Activated T-cell treated with anti-CD3 and anti-CD28 coated beads, Interleukin-2, amount 50 U/mL, for 4 hours (primary cell): Measurements from ENCODE around the gene MRTFA. TPM values are rescaled to one million over a fixed set of nuclear protein-coding genes. Genes with fewer than 3 reads are reported as not detected.

Source experiments
- ATAC-seq, 2 donors: fragments of 200-7000 bp; cut with Tn5 transposase; one replicate each; pipeline ENCODE4 v1.10.0; 2021
- DNase-seq: peaks from one replicate; pipeline ENCODE4 v3.0.0-alpha.2; 2020
- H3K27me3 Mint-ChIP-seq: one replicate; pipeline ENCODE4 v1.8.0; 2021; ENCODE audit warnings: low read depth, mixed read lengths
- H3K36me3 Mint-ChIP-seq: one replicate; pipeline ENCODE4 v1.8.0; 2022; ENCODE audit warnings: mixed read lengths; ENCODE audit not compliant: insufficient read depth
- H3K4me1 Mint-ChIP-seq: one replicate; pipeline ENCODE4 v1.8.0; 2021; ENCODE audit warnings: low read depth, mixed read lengths
- H3K4me3 Mint-ChIP-seq: one replicate; pipeline ENCODE4 v1.8.0; 2021; ENCODE audit warnings: mild to moderate bottlenecking, moderate library complexity, mixed read lengths
- H3K9me3 Mint-ChIP-seq: one replicate; pipeline ENCODE4 v1.8.0; 2021; ENCODE audit warnings: mixed read lengths
- total RNA-seq, 3 donors: library from RNA; stranded (reverse); gene quantifications; one replicate each; pipeline ENCODE4 v1.2.1, GENCODE V29; 2021

MRTFA gene
- total RNA-seq, 3 donors from 2014 or later: 35.3 to 42.2 (median 38.2) TPM

DNA sequence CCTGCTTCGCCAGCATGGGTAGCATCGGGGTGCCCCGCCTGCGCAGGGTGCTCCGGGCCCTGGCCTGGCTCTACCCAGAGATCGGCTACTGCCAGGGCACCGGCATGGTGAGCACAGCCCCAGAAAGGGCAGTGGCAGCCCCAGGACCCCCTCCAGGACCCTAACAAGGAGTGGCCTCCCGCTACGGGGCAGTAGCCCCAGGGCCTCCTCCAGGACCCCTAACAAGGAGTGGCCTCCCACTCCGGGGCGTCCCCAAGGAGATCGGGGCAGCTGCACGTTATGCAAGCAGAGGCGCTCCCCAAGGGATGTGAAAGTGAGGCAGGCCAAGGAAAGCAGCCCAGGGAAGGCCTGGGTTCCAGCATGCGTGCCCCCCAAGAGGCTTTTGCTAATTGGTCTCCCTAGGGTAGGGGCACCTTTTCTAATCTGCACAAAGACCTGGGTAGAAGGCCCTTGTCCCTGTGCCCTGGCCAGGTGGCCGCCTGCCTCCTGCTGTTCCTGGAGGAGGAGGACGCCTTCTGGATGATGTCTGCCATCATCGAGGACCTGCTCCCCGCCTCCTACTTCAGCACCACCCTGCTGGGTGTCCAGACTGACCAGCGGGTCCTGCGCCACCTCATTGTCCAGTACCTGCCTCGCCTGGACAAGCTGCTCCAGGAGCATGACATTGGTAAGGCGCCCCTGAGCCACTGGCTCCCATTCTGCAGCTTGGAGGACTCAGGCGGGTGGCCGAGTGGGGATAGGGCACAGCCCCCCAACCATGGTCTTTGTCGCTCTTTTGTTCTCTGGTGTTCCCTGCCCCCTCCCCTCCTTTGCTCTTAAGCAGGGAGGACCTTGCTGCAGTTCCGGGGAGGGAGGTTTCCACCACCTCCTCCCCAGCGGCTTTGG, 231.1 kb downstream of the MRTFA start:
- H3K4me3 Mint-ChIP-seq: no peak overlapping the region
- no peak for ATAC-seq
- peaks cover 20% of the 10 kb centered on the region for H3K36me3 Mint-ChIP-seq
- H3K27me3 Mint-ChIP-seq: no peaks in the 10 kb centered on the region
- H3K9me3 Mint-ChIP-seq: no peaks in the 10 kb centered on the region
- DNase-seq: no peak
- peaks cover 34% of the 10 kb centered on the region for H3K4me1 Mint-ChIP-seq

DNA sequence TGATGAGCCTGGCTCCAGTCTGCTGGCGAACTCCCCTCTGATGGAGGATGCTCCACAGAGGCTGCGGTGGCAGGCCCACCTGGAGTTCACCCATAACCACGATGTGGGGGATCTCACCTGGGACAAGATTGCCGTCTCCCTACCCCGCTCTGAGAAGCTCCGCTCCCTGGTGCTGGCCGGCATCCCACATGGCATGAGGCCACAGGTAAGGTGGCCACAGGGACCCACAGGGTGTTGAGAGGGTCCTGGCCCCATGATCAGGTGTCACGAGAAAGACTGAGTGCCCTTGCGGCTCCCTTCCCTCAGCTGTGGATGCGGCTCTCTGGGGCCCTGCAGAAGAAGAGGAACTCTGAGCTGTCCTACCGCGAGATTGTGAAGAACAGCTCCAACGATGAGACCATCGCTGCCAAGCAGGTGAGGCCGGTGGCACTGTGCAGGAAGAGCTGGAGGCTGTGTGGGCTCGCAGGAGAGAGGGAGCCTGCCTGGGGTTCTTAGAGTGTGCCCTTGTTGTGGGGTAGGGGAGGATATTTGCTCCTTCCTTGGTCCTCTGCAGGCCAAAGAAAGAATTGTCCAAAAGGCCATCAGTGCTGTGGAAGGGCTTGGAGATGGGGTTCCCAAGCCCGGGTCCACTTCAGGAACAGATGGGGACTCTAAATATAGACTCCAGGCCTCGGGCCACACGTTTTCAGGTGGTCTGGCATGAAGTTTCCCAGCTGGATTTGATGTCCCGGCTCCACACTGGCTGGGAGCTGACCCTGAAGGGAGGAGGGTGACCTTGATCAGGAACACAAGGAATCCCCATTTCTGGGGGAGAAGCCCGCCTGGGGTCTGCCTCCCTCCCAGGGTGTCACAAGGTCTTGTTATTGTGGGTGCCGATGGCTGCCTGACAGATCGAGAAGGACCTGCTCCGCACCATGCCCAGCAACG, 232.0 kb downstream of the MRTFA start:
- no peak overlapping the region for H3K4me3 Mint-ChIP-seq
- no peaks in the 10 kb centered on the region for H3K27me3 Mint-ChIP-seq
- H3K36me3 Mint-ChIP-seq: peaks cover 20% of the 10 kb centered on the region
- no peaks in the 10 kb centered on the region for H3K9me3 Mint-ChIP-seq
- DNase-seq (no peak), ATAC-seq (no peak)
- H3K4me1 Mint-ChIP-seq: peaks cover 43% of the 10 kb centered on the region

- Mint-ChIP-seq H3K36me3 (peaks cover 17% of the 10 kb centered on the region), H3K4me3 (no peak overlapping the region), H3K4me1 (peaks cover 49% of the 10 kb centered on the region), H3K9me3 (no peaks in the 10 kb centered on the region), H3K27me3 (no peaks in the 10 kb centered on the region)
- DNase-seq (no peak), ATAC-seq (no peak)
Observed at GRCh38 chr22:40403651-40404050, 232.9 kb downstream of the MRTFA start.

GRCh38 chr22:40403141-40403540, 233.4 kb downstream of the MRTFA start:
- no peak for ATAC-seq
- Mint-ChIP-seq H3K36me3 (peaks cover 17% of the 10 kb centered on the region), H3K4me3 (no peak overlapping the region), H3K4me1 (peaks cover 54% of the 10 kb centered on the region), H3K9me3 (no peaks in the 10 kb centered on the region), H3K27me3 (no peaks in the 10 kb centered on the region)
- DNase-seq: no peak

GRCh38 chr22:40401981-40402406, 234.5 kb downstream of the MRTFA start:
- Mint-ChIP-seq H3K9me3 (no peaks in the 10 kb centered on the region), H3K27me3 (no peaks in the 10 kb centered on the region), H3K4me1 (peaks cover 61% of the 10 kb centered on the region), H3K4me3 (peak overlapping the region; percentile 56), H3K36me3 (peaks cover 17% of the 10 kb centered on the region)
- ATAC-seq: peak; percentile 52 to 67
- DNase-seq: no peak

- peaks cover 15% of the 10 kb centered on the region for H3K36me3 Mint-ChIP-seq
- ATAC-seq (peak; percentile 85 to 88), DNase-seq (peak; percentile 51)
- H3K4me1 Mint-ChIP-seq: peaks cover 64% of the 10 kb centered on the region
- peak overlapping the region; percentile 56 for H3K4me3 Mint-ChIP-seq
- H3K27me3 Mint-ChIP-seq: no peaks in the 10 kb centered on the region
- H3K9me3 Mint-ChIP-seq: no peaks in the 10 kb centered on the region
Observed at GRCh38 chr22:40401532-40401931, 235.0 kb downstream of the MRTFA start.

GRCh38 chr22:40400159-40400558, 236.4 kb downstream of the MRTFA start:
- H3K9me3 Mint-ChIP-seq: no peaks in the 10 kb centered on the region
- H3K4me3 Mint-ChIP-seq: no peak overlapping the region
- peaks cover 19% of the 10 kb centered on the region for H3K36me3 Mint-ChIP-seq
- ATAC-seq (no peak), DNase-seq (no peak)
- peaks cover 75% of the 10 kb centered on the region for H3K4me1 Mint-ChIP-seq
- H3K27me3 Mint-ChIP-seq: no peaks in the 10 kb centered on the region

GRCh38 chr22:40399621-40400020, 236.9 kb downstream of the MRTFA start:
- peaks cover 80% of the 10 kb centered on the region for H3K4me1 Mint-ChIP-seq
- no peak overlapping the region for H3K4me3 Mint-ChIP-seq
- no peak for DNase-seq
- H3K9me3 Mint-ChIP-seq: no peaks in the 10 kb centered on the region
- no peaks in the 10 kb centered on the region for H3K27me3 Mint-ChIP-seq
- peaks cover 19% of the 10 kb centered on the region for H3K36me3 Mint-ChIP-seq
- ATAC-seq: no peak

DNA sequence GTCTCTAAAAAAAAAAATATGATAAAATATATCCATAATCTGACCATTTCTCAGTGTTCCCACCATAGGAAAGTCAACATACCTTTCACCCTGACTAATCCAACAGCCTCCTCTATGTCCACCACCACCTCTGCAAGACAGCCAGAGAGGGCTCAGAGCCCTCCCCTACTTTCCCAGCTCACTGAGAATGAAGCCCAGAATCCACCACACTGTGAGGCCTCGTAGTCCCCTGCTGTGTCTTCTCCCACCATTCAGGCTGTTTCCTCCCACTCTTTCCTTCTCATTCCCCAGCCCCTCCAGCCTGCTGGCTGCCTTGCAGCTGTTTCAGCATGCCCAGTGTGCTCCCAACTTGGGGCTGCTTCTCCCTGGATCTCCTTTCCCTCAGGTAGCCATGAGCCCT, 239.1 kb downstream of the MRTFA start:
- Mint-ChIP-seq H3K4me1 (peaks cover 74% of the 10 kb centered on the region), H3K27me3 (no peaks in the 10 kb centered on the region), H3K4me3 (no peak overlapping the region), H3K9me3 (no peaks in the 10 kb centered on the region), H3K36me3 (peaks cover 9% of the 10 kb centered on the region)
- DNase-seq (no peak), ATAC-seq (no peak)

DNA sequence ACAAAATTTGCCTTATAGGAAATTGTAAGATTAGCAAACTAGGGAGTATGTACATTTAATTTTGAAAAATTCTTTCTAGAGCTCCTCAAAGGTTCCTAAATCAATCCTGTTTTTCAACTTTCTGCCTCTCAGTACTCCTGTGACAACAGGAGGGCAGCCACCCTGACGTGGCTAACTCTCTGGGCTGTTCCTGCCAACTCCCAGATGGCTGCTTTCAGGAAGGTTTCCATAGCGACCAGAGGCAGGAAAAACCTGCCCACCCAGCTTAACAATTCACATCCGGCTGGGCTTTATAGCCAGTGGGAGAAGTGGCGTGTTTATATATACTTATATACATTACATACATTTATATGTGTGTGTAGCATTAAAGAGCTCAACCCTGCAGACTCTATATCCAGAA, 239.6 kb downstream of the MRTFA start:
- peaks cover 74% of the 10 kb centered on the region for H3K4me1 Mint-ChIP-seq
- DNase-seq: no peak
- H3K9me3 Mint-ChIP-seq: no peaks in the 10 kb centered on the region
- H3K36me3 Mint-ChIP-seq: peaks cover 5% of the 10 kb centered on the region
- ATAC-seq: no peak
- no peaks in the 10 kb centered on the region for H3K27me3 Mint-ChIP-seq
- no peak overlapping the region for H3K4me3 Mint-ChIP-seq

- H3K27me3 Mint-ChIP-seq: no peaks in the 10 kb centered on the region
- peaks cover 8% of the 10 kb centered on the region for H3K36me3 Mint-ChIP-seq
- peaks cover 68% of the 10 kb centered on the region for H3K4me1 Mint-ChIP-seq
- DNase-seq (no peak), ATAC-seq (no peak)
- no peak overlapping the region for H3K4me3 Mint-ChIP-seq
- no peaks in the 10 kb centered on the region for H3K9me3 Mint-ChIP-seq
Observed at GRCh38 chr22:40395607-40396006, 240.9 kb downstream of the MRTFA start.

- ATAC-seq (no peak), DNase-seq (no peak)
- Mint-ChIP-seq H3K9me3 (no peaks in the 10 kb centered on the region), H3K4me3 (no peak overlapping the region), H3K36me3 (peaks cover 9% of the 10 kb centered on the region), H3K4me1 (peaks cover 63% of the 10 kb centered on the region), H3K27me3 (no peaks in the 10 kb centered on the region)
Observed at GRCh38 chr22:40394607-40395006, 241.9 kb downstream of the MRTFA start.

DNA sequence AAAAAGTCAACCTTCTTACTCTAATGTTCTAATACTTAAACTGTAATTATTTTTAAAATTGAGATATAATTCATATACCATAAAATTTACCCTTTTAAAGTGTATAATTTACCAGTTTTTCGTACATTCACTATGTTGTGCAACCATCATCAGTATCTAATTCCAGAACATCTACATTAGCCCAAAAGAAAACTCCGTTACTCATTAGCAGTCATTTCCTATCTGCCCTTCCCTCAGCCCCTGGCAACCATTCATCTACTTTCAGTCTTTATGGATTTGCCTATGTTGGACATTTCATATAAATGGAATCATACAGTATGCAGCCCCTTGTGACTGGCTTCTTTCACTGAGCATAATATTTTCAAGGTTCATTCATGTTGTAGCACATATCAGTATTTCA, 243.9 kb downstream of the MRTFA start:
- H3K36me3 Mint-ChIP-seq: peaks cover 19% of the 10 kb centered on the region
- DNase-seq: no peak
- H3K9me3 Mint-ChIP-seq: no peaks in the 10 kb centered on the region
- ATAC-seq: no peak
- no peak overlapping the region for H3K4me3 Mint-ChIP-seq
- no peaks in the 10 kb centered on the region for H3K27me3 Mint-ChIP-seq
- H3K4me1 Mint-ChIP-seq: peaks cover 63% of the 10 kb centered on the region

DNA sequence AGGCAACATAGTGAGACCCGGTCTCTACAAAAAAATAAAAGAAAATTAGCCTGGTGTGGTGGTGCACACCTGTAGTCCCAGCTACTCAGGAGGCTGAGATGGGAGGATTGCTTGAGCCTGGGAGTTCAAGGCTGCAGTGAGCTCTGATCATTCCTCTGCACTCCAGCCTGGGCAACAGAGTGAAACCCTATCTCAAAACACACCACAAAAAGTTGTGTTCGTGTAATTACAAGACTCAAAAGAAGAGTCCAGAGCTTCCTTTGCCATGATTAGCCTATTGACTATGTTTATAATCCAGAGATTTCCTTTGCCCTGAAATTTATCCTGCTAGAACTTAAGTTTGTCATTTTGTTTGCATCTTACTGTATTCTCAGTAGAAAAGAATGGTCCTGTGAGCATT, 245.1 kb downstream of the MRTFA start:
- no peak for DNase-seq
- ATAC-seq: no peak
- H3K27me3 Mint-ChIP-seq: no peaks in the 10 kb centered on the region
- peaks cover 62% of the 10 kb centered on the region for H3K4me1 Mint-ChIP-seq
- H3K4me3 Mint-ChIP-seq: no peak overlapping the region
- H3K9me3 Mint-ChIP-seq: no peaks in the 10 kb centered on the region
- peaks cover 19% of the 10 kb centered on the region for H3K36me3 Mint-ChIP-seq
